T-helper 1 cell treated with Interleukin-12 subunit alpha and Interleukin-12 subunit beta and Interleukin-4 antibody, amounts not matched to agents 30 ng/mL and 1 ng/mL, for 36 hours (primary cell): ENCODE results near the gene ANXA3. TPM values are rescaled to one million over a fixed set of nuclear protein-coding genes. Genes with fewer than 3 reads are reported as not detected.
"Not testable (repeated sequence)": the region's sequence is repeated elsewhere in the genome, so short reads cannot be mapped to it uniquely, and the experiment has no call there.

Experiments
- intact Hi-C: fragments of 100-400 bp; cut with micrococcal nuclease; formaldehyde crosslinking; loops from one replicate; pipeline ENCODE4 v1.15.1; 2024
- total RNA-seq: library from RNA; stranded (reverse); gene quantifications from 2 replicates; pipeline ENCODE4 v1.2.3, GENCODE V29; 2022

ANXA3 gene
- total RNA-seq, 1 donor from 2014 or later: 32.8 TPM

GRCh38 chr4:78569306-78569821, 17.8 kb downstream of the ANXA3 start:
- intact Hi-C loops: no loop called here

GRCh38 chr4:78570117-78570516, 18.5 kb downstream of the ANXA3 start:
- intact Hi-C loops: no loop called here

- intact Hi-C loops: no loop called here
These were observed 20.2 kb downstream of the ANXA3 start for GRCh38 chr4:78571804-78572203.

- intact Hi-C loops: no loop called here
These were observed 27.3 kb downstream of the ANXA3 start for GRCh38 chr4:78578674-78579425.

GRCh38 chr4:78581618-78582017, 30.0 kb downstream of the ANXA3 start:
- intact Hi-C loops: no loop called here

- intact Hi-C loops: no loop called here
These were observed 33.4 kb downstream of the ANXA3 start for GRCh38 chr4:78584863-78585547.

GRCh38 chr4:78585633-78586032, 34.1 kb downstream of the ANXA3 start:
- intact Hi-C loops: no loop called here

GRCh38 chr4:78588894-78589545, 37.5 kb downstream of the ANXA3 start:
- intact Hi-C loops: no loop called here

GRCh38 chr4:78591404-78591803, 39.8 kb downstream of the ANXA3 start:
- intact Hi-C loops: no loop called here

GRCh38 chr4:78592088-78592783, 40.7 kb downstream of the ANXA3 start:
- intact Hi-C loops: loop anchor here (1.0 kb wide), 1 partner anchor 272 kb away; no protein-coding TSS in a partner anchor

GRCh38 chr4:78596111-78596742, 44.7 kb downstream of the ANXA3 start:
- intact Hi-C loops: no loop called here

GRCh38 chr4:78598431-78598830, 46.9 kb downstream of the ANXA3 start:
- intact Hi-C loops: not testable (repeated sequence)

GRCh38 chr4:78599147-78599546, 47.6 kb downstream of the ANXA3 start:
- intact Hi-C loops: no loop called here

GRCh38 chr4:78599931-78600375, 48.4 kb downstream of the ANXA3 start:
- intact Hi-C loops: no loop called here

- intact Hi-C loops: no loop called here
These were observed 49.4 kb downstream of the ANXA3 start for GRCh38 chr4:78601013-78601412.

- intact Hi-C loops: no loop called here
These were observed 50.8 kb downstream of the ANXA3 start for GRCh38 chr4:78602334-78602733.

- intact Hi-C loops: no loop called here
These were observed 51.8 kb downstream of the ANXA3 start for GRCh38 chr4:78603384-78603783.

GRCh38 chr4:78604988-78605387, 53.4 kb downstream of the ANXA3 start:
- intact Hi-C loops: no loop called here

GRCh38 chr4:78606035-78606434, 54.5 kb downstream of the ANXA3 start:
- intact Hi-C loops: no loop called here

- intact Hi-C loops: no loop called here
These were observed 55.0 kb downstream of the ANXA3 start for GRCh38 chr4:78606530-78607095.

GRCh38 chr4:78608684-78609083, 57.1 kb downstream of the ANXA3 start:
- intact Hi-C loops: no loop called here
